ENCODE results near the gene JAZF1.
"Not testable (repeated sequence)": the region's sequence is repeated elsewhere in the genome, so short reads cannot be mapped to it uniquely, and the experiment has no call there.

Gene JAZF1

DNA sequence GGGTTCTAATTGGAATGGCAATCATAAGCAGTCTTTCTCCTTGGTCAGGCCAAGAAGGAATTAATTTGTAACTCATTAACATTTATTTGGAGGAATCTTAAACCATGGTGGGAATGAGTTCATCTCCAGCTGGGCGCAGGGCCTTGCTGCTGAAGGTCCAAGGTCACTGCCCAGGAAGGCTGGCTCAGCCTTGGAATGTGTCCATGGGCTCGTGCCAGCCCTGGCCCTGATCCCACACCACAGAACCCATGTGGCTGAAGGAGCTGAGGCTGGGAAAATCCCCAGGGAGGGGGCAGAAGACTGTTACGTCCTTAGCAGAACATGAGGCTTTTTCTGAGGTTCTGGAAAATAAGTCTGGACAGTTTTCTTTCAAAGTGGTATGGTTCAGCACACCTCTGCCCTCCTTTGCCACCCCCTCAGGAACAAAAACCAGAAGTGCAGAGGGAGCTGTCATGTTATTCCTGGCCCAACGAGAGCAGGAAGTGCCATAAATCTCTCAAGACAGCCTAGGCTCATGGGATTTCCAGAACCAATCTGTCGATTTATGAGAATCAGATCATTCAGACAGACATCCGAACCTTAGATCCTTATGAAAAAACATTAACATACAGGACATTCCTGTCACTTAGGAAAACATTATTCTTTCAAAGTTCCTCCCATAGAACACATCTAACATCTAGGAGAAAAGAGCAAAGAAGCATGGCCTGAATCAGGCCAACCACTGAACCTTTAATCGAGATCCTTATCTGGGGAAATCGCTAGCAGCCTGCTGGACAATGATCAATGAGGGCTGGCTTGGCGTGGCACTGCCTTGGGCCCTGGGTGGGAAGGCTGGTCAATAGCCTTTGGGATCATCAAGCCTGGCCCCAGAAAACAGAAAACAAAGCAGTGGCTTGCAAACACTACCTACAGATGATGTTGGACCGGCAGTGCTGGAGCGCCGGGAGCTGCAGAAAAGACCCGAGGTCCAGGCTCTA lies 306.3 kb downstream of the JAZF1 start:
- DNase-seq (ENCODE audit: low read depth, low spot score): no peak

- DNase-seq (ENCODE audit: low read depth, low spot score): no peak
Measured at GRCh38 chr7:27872356-27873275, 308.0 kb downstream of the JAZF1 start.

DNA sequence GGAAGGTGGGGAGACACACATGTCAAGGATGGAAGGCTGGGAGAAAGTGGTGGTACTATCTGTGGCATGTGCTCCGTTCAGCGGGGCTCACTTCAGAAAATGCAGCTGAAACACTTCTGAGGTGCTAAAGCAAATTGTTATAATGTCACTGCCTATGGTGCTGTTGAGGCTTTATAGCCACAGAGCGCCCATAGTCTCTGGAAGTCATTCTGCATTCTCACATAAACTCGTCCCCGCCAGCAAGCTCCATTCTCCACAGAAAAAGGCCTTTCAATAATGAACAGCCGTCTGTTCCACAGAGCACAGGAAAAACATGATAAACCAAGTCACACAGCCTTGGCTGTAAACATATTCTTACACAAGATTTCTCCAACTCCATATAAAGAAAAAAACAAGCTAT lies 308.7 kb downstream of the JAZF1 start:
- no peak for DNase-seq (ENCODE audit: low read depth, low spot score)

DNA sequence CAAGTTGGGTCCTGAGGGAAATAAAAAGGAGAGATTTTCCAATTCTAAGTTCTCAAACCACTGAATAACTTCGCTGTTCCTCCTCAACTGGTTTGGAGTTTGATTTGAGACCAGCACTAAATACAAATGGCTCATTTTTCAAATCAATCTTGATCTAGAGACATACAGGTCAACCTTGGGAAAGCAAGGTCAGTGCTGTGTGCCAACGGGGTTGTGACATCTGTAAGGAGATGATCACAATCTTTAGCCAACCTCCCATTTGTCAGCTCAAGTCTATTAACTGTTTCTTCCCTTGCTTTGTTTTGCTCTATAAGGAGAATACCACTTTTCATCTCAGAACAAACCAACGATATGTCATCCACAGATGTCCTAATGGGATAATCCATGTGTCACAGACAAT lies 309.5 kb downstream of the JAZF1 start:
- no peak for DNase-seq (ENCODE audit: low read depth, low spot score)

DNA sequence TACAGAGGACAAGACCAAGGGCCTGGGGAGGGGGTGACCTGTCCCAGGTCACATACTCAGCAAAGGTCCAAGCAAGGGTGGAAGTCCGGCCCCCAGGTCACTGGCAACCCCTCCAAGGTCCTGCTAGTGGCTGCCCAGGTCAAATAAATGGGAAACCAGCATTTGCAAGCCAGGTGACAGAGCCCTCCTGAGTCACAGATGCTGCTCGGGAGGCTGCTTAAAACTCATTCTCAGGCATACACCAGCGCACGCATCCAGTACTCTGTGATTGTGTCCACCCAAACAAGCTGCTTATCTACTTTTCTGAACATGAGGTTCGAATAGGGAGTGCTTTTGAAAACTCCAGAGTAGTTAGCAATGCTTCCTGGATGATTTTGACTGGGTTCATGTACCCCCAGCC lies 310.0 kb downstream of the JAZF1 start:
- no peak for DNase-seq (ENCODE audit: low read depth, low spot score)

DNA sequence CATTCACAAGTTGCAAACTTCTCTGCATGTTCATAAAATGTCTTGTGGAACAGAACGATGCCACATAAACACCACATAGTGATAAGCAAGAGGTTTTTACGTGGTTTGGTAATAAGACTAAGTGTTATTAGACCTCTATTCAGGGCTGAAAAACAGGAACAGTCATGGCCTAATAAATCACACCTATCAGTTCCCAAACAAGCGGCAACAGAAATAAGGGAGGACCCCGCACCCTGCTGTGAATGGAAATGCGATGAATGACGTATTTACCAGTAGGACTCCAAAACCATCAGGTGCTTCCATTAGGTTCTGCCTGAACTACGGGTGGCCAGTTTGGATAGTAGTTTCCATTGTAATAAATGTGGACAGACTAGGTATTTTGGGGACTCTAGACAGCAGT lies 311.5 kb downstream of the JAZF1 start:
- DNase-seq (ENCODE audit: low read depth, low spot score): no peak

DNA sequence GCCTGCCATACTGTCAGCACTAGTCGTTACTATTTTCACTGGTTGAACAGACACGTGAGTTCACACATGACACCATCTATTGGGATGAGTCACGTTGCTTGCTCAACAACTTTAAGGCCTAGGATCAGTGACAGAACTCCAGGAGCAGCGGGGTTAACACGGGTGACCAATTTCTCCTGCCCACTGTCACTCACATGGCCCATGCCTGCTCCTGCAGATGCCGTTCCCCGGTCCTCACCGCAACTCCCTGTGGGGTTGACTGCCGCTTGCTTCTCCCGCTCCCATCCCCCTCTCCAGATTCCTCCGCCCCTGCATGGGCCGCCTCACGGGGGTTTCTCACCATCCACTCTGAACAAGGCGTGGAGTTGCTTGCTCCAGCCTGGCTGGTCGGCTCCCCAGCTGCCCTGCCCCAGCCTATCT lies 312.5 kb downstream of the JAZF1 start:
- DNase-seq (ENCODE audit: low read depth, low spot score): no peak

DNA sequence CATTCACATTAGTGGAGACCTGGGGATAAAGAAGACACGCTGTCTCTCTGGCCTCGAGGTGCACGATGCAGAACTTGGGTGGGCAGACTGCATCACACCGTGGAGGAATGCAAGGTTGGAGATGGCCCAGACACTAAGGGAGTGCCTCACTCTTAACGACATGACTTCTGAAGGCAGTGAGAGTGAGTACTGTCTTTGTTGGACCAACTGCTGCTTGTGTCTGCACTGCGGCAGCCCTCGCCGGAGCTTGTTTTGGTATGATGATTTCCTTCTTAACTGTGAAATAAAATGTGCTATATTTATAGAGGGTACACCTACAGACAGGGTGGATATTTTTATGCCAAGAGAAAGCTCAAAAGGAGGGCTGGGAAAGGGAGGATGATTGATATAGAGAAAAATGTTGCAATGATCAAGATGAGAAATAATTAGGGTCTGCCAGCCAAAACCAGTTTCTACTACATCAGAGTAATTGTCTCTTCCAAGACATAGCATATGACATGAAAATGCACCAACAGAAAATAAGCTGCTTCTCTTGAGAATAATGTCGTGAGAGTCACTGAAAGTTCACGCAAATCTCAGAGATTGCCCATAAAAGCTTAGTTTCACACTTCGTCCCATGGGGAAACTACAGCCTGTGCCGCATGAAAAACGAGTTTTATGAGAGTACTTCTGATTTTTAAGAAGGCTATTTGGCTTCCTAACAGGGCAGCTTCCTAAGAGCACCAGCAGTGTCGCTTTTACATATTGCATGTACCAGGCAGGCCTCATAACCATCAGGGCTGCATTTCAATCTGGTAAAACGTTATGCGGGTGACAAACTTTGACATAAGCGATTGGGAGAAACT lies 313.5 kb downstream of the JAZF1 start:
- DNase-seq (ENCODE audit: low read depth, low spot score): no peak

DNA sequence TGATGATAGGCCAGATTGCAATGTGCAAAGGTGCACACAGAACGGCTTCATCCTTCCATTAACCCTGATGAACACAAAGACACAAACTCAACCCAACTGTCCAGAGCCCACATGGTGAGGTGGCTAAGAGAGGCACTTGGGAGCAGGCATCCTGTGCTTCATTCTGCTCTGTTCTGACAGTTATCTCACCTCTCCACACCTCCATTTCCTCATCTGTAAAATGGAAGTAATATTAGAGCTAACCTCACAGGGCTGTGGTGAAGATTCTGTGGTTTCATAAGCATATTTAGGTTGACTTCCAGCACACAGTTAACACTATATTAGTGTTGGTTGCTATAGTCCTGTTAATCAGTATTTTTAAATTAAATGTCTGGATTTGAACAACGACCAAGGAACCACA lies 314.3 kb downstream of the JAZF1 start:
- no peak for DNase-seq (ENCODE audit: low read depth, low spot score)

DNA sequence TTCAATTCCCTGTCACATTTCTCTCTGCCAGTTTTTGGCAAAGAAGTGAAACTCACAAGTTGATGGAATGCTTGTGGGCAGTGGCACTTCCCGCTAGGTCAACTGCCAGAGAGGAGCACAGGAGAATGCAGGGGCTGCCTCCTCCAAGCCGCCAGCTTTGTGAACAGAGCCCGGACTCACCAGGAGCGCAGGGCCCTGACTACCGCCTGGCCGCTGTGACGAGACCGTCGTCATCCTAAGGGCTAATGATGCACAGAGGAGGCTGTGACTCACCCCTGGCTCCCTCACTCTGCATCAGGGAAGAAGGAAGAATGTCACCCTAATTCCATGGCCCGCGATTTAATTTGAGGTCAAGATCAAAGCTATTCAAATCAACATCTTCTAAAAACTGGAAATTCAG lies 316.7 kb downstream of the JAZF1 start:
- DNase-seq (ENCODE audit: low read depth, low spot score): no peak

GRCh38 chr7:27861747-27862146 lies 318.8 kb downstream of the JAZF1 start:
- no peak for DNase-seq (ENCODE audit: low read depth, low spot score)

DNA sequence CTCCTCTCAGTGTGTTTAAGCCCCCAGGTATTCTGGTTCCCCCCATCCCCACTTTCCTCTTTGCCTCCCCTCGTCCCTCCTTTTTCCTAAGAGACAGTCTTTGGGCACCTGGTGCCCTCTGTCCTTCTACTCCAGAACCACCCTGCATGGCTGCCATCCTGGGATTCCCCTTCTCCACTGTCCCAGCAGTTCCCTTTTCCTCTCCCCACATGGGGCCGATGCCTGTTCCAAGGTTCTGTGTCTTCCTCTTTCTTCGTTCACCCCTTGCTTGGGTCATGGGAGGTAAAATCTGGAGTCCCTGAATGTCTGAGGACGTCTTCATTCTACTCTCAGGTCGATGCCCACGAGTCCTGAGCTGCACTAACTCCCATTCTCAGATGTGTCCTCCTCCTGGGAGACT lies 319.8 kb downstream of the JAZF1 start:
- no peak for DNase-seq (ENCODE audit: low read depth, low spot score)

DNA sequence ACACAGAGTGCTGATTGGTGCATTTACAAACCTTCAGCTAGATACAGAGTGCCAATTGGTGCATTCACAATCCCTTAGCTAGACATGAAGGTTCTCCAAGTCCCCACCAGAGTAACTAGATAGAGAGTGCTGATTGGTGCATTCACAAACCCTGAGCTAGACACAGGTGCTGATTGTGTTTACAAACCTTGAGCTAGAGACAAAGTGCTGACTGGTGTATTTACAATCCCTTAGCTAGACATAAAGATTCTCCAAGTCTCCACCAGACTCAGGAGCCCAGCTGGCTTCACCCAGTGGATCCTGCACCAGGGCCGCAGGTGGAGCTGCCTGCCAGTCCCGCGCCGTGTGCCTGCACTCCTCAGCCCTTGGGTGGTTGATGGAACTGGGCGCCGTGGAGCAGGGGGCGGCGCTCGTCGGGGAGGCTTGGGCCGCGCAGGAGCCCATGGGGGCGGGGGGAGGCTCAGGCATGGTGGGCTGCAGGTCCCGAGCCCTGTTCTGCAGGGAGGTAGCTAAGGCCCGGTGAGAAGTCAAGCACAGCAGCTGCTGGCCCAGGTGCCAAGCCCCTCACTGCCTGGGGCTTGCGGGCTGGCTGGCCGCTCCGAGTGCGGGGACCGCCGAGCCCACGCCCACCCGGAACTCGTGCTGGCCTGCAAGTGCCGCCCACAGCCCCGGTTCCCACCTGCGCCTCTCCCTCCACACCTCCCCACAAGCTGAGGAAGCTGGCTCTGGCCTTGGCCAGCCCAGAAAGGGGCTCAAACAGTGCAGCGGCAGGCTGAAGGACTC lies 323.7 kb downstream of the JAZF1 start:
- not testable (repeated sequence) for DNase-seq (ENCODE audit: low read depth, low spot score)

DNA sequence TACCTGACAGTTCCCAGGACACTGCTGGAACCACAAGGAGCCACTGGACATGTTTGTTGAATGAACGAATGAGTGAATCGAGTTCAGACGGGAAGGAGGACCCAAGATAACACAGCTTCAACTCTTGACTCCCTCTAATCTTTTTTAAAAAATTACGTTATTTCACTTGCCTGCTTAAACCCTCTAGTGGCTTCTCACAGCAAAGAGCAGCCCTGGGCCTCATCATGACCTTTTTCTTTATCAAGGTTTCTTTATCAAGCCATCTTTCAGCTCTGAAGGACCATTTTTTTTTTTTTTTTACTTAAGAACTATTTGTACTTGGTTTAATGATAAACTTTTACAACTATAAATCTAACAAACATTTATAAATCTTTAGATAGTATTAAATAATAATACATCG lies 330.1 kb downstream of the JAZF1 start:
- DNase-seq (ENCODE audit: low read depth, low spot score): no peak

- no peak for DNase-seq (ENCODE audit: low read depth, low spot score)
Measured at GRCh38 chr7:27846388-27846787, 334.2 kb downstream of the JAZF1 start.

- no peak for DNase-seq (ENCODE audit: low read depth, low spot score)
Measured at GRCh38 chr7:27843584-27844305, 336.9 kb downstream of the JAZF1 start.

- DNase-seq (ENCODE audit: low read depth, low spot score): no peak
Measured at GRCh38 chr7:27842851-27843250, 337.7 kb downstream of the JAZF1 start.

DNA sequence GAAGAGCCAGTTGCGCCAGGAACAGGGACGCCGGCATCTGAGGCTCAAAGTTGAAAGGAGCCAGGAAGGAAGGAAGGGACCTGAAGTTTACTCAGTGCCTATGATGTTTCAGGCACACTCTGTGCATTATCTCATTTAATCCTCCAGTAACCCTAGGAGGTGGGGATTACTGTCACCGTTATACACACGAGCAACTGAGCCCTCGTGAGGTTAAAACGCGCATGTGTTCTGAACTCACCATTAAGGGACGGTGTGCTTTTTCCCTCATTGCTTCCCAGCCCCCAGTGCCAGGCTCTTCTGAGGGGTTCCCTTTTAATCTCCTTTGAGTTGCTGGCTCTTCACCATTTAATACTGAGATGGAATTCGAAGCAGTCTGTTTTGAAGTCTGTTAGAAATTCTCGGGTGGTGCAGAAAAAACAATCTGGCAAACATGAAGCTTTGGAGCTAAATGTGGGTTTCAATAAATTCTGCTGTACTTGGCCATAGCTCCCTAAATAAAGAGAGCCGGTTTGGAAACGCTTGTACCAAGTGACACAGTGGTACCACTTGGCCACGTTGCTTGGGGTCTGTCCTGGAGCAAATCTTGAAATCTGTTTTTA lies 338.4 kb downstream of the JAZF1 start:
- no peak for DNase-seq (ENCODE audit: low read depth, low spot score)

- DNase-seq (ENCODE audit: low read depth, low spot score): no peak
Measured at GRCh38 chr7:27840760-27841364, 339.7 kb downstream of the JAZF1 start.

Measured in iPS DF 19.7 (cell line).